Neural cell (in vitro differentiated cells): Measurements from ENCODE around the gene LCN2. TPM values are rescaled to one million over a fixed set of nuclear protein-coding genes. Genes with fewer than 3 reads are reported as not detected.

Experiments
- H2AFZ ChIP-seq: fragments of 200-600, 300-800 bp; sonication (generic), shearing (Covaris generic); 2 replicates; pipeline ENCODE4 v1.6.0; 2014; ENCODE audit warnings: low read depth, mild to moderate bottlenecking, antibody characterized with exemption, low read length, moderate library complexity
- H3F3A ChIP-seq: fragments of 200-600 bp; shearing (Covaris generic); 2 replicates; pipeline ENCODE4 v1.6.1; 2016; ENCODE audit warnings: mild to moderate bottlenecking, moderate library complexity, mixed read lengths, antibody characterized with exemption, low read length; ENCODE audit not compliant: insufficient read depth, poor library complexity, severe bottlenecking
- H3K27ac ChIP-seq: fragments of 200-600, 300-800 bp; sonication (generic), shearing (Covaris generic); 2 replicates; pipeline ENCODE4 v1.5.1; 2014; ENCODE audit warnings: mild to moderate bottlenecking, low read length, moderate library complexity
- H3K27me3 ChIP-seq: fragments of 300-800, 200-600 bp; sonication (generic), shearing (Covaris generic); 2 replicates; pipeline ENCODE4 v1.6.0; 2014; ENCODE audit warnings: mild to moderate bottlenecking, low read depth, low read length, moderate library complexity; ENCODE audit not compliant: insufficient read depth
- H3K36me3 ChIP-seq: fragments of 300-800, 200-600 bp; sonication (generic), shearing (Covaris generic); 2 replicates; pipeline ENCODE4 v1.5.1; 2014; ENCODE audit warnings: mild to moderate bottlenecking, antibody characterized with exemption, low read length, moderate library complexity; ENCODE audit not compliant: insufficient read depth
- H3K4me2 ChIP-seq: fragments of 300-800, 200-600 bp; sonication (generic), shearing (Covaris generic); 2 replicates; pipeline ENCODE4 v1.6.0; 2014; ENCODE audit warnings: mild to moderate bottlenecking, low read length
- H3K4me3 ChIP-seq: fragments of 300-800, 200-600 bp; sonication (generic), shearing (Covaris generic); 2 replicates; pipeline ENCODE4 v1.5.1; 2014; ENCODE audit warnings: mild to moderate bottlenecking, low read length, moderate library complexity
- H3K79me2 ChIP-seq: fragments of 200-600 bp; shearing (Covaris generic); replicated peaks from 2 replicates; pipeline ENCODE4 v1.6.0; 2014; ENCODE audit warnings: mild to moderate bottlenecking, low read length, moderate library complexity; ENCODE audit not compliant: insufficient read depth
- H3K9ac ChIP-seq: fragments of 300-800, 200-600 bp; sonication (generic), shearing (Covaris generic); 2 replicates; pipeline ENCODE4 v1.6.1; 2016; ENCODE audit warnings: mild to moderate bottlenecking, low read length, mixed read lengths
- H3K9me2 ChIP-seq: fragments of 200-600 bp; shearing (Covaris generic); 2 replicates; pipeline ENCODE4 v1.6.1; 2016; ENCODE audit warnings: mild to moderate bottlenecking, low read length, mixed read lengths; ENCODE audit not compliant: insufficient read depth
- H3K9me3 ChIP-seq: fragments of 200-600, 300-800 bp; sonication (generic), shearing (Covaris generic); 2 replicates; pipeline ENCODE4 v1.6.1; 2016; ENCODE audit warnings: mild to moderate bottlenecking, mixed run types, low read length, moderate library complexity, mixed read lengths
- H4K20me1 ChIP-seq: fragments of 200-600 bp; shearing (Covaris generic); 2 replicates; pipeline ENCODE4 v1.6.1; 2016; ENCODE audit warnings: mild to moderate bottlenecking, mixed run types; ENCODE audit not compliant: insufficient read depth
- EP300 ChIP-seq: fragments of 450-650 bp; conservative IDR thresholded peaks from 2 replicates; pipeline ENCODE4 v1.6.1; 2014; ENCODE audit warnings: antibody characterized with exemption, mild to moderate bottlenecking, moderate library complexity; ENCODE audit not compliant: poor library complexity, severe bottlenecking
- EZH2 ChIP-seq: fragments of 200-600, 300-800 bp; shearing (Covaris generic), sonication (generic); IDR thresholded peaks from 2 replicates; pipeline ENCODE4 v1.6.1; 2014; ENCODE audit warnings: antibody characterized with exemption, low read length, borderline replicate concordance, mild to moderate bottlenecking; ENCODE audit not compliant: insufficient read depth, poor library complexity, severe bottlenecking
- MXI1 ChIP-seq: fragments of 450-650 bp; conservative IDR thresholded peaks from 2 replicates; pipeline ENCODE4 v1.6.1; 2014; ENCODE audit warnings: antibody characterized with exemption, mild to moderate bottlenecking; ENCODE audit not compliant: poor library complexity, severe bottlenecking
- POLR2AphosphoS5 ChIP-seq: IDR thresholded peaks from 2 replicates; pipeline ENCODE4 v1.6.1; 2012
- RAD21 ChIP-seq: fragments of 450-650 bp; conservative IDR thresholded peaks from 2 replicates; pipeline ENCODE4 v1.6.1; 2014; ENCODE audit warnings: antibody characterized with exemption, mild to moderate bottlenecking, moderate library complexity
- SMC3 ChIP-seq: fragments of 450-650 bp; conservative IDR thresholded peaks from 2 replicates; pipeline ENCODE4 v1.6.1; 2014; ENCODE audit warnings: antibody characterized with exemption, mild to moderate bottlenecking, moderate library complexity; ENCODE audit not compliant: poor library complexity
- TAF1 ChIP-seq: IDR thresholded peaks from 2 replicates; pipeline ENCODE4 v1.6.1; 2012; ENCODE audit warnings: low read depth
- polyA plus RNA-seq: library from polyadenylated mRNA; depleted of rRNA; stranded (reverse); fragments of >200 nt; gene quantifications from 2 replicates; pipeline ENCODE4 v1.2.3, GENCODE V29; 2014
- TF ChIP-seq, protein P1 (sequence below): IDR thresholded peaks from 2 replicates; pipeline ENCODE4 v1.6.1; 2012; ENCODE audit warnings: borderline replicate concordance
- TF ChIP-seq, protein P2 (sequence below): fragments of 450-650 bp; IDR thresholded peaks from 2 replicates; pipeline ENCODE4 v1.5.1; 2014; ENCODE audit warnings: antibody characterized with exemption, mild to moderate bottlenecking, moderate library complexity; ENCODE audit not compliant: poor library complexity, severe bottlenecking

LCN2 gene
- polyA plus RNA-seq, 1 donor from 2014 or later = not detected

DNA sequence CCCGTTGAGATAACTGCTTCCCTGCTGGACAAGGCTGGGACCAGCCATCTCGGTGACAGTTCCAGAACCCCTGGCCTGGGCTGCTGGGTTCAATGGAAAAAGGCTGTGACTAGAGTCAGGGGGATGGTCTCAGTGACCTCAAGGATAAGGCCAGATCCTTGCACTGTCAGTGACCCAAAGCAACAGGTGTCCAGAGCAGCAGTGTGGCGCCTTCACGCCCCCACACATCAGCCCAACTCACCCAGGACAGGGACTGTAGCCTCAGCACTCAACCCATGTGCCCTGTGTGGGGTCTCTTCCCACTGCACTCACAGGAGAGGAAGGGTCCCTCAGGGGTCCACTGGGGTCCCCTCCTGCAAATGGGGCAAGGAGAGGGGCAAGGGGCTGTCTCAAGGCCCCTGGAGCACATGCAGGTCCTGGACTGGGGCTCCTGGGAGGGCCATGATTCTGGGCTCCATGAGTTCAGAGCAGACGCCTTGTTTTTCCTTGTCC, 698 bp upstream of the LCN2 start:
- Histone ChIP-seq H3K36me3 (no peaks in the 10 kb centered on the region), H4K20me1 (no peaks in the 10 kb centered on the region), H3K27me3 (no peaks in the 10 kb centered on the region), H3K4me2 (no peak overlapping the region), H3K9me3 (no peaks in the 10 kb centered on the region), H3K4me3 (no peak overlapping the region), H3K79me2 (no peaks in the 10 kb centered on the region), H3K9me2 (no peaks in the 10 kb centered on the region), H3F3A (no peaks in the 10 kb centered on the region), H3K9ac (no peak overlapping the region), H3K27ac (no peak overlapping the region), H2AFZ (no peak overlapping the region)
- TF ChIP-seq, protein P1, sequence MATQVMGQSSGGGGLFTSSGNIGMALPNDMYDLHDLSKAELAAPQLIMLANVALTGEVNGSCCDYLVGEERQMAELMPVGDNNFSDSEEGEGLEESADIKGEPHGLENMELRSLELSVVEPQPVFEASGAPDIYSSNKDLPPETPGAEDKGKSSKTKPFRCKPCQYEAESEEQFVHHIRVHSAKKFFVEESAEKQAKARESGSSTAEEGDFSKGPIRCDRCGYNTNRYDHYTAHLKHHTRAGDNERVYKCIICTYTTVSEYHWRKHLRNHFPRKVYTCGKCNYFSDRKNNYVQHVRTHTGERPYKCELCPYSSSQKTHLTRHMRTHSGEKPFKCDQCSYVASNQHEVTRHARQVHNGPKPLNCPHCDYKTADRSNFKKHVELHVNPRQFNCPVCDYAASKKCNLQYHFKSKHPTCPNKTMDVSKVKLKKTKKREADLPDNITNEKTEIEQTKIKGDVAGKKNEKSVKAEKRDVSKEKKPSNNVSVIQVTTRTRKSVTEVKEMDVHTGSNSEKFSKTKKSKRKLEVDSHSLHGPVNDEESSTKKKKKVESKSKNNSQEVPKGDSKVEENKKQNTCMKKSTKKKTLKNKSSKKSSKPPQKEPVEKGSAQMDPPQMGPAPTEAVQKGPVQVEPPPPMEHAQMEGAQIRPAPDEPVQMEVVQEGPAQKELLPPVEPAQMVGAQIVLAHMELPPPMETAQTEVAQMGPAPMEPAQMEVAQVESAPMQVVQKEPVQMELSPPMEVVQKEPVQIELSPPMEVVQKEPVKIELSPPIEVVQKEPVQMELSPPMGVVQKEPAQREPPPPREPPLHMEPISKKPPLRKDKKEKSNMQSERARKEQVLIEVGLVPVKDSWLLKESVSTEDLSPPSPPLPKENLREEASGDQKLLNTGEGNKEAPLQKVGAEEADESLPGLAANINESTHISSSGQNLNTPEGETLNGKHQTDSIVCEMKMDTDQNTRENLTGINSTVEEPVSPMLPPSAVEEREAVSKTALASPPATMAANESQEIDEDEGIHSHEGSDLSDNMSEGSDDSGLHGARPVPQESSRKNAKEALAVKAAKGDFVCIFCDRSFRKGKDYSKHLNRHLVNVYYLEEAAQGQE = no peak
- TF ChIP-seq POLR2AphosphoS5 = no peak
- no peak for TF ChIP-seq MXI1

DNA sequence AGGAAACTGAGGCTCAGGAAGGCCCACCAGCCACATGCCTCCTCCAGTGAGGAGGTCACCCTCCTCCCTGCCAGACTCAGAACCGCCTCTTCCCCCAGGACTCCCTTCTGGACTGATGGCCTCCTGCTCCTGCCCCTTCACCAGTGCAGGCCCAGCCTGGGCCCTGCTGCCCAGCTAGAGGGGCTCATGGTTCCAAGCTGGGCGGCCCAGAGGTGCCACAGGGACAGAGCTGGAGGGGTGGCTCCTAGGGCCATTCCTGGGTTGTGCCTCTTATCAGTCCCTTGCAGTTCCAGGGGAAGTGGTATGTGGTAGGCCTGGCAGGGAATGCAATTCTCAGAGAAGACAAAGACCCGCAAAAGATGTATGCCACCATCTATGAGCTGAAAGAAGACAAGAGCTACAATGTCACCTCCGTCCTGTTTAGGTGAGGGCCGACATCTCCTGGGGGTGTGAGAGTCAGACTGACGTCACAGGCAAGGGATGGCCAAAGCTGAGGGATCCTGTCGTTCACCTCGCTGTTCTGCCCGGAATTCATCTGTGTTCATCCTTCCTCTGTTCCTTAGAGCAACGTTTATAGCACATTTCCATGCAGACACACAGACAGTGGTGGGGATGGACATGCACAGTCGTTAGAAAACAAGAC, 819 bp downstream of the LCN2 start:
- H3K9me3 ChIP-seq = no peaks in the 10 kb centered on the region
- H3K4me3 ChIP-seq = no peak overlapping the region
- no peaks in the 10 kb centered on the region for H3F3A ChIP-seq
- no peaks in the 10 kb centered on the region for H4K20me1 ChIP-seq
- TF ChIP-seq, protein P1 = no peak
- TF ChIP-seq SMC3 = no peak
- TF ChIP-seq POLR2AphosphoS5 = no peak
- TF ChIP-seq EP300 = no peak
- no peak for TF ChIP-seq RAD21
- TF ChIP-seq TAF1 = no peak
- TF ChIP-seq, protein P2, sequence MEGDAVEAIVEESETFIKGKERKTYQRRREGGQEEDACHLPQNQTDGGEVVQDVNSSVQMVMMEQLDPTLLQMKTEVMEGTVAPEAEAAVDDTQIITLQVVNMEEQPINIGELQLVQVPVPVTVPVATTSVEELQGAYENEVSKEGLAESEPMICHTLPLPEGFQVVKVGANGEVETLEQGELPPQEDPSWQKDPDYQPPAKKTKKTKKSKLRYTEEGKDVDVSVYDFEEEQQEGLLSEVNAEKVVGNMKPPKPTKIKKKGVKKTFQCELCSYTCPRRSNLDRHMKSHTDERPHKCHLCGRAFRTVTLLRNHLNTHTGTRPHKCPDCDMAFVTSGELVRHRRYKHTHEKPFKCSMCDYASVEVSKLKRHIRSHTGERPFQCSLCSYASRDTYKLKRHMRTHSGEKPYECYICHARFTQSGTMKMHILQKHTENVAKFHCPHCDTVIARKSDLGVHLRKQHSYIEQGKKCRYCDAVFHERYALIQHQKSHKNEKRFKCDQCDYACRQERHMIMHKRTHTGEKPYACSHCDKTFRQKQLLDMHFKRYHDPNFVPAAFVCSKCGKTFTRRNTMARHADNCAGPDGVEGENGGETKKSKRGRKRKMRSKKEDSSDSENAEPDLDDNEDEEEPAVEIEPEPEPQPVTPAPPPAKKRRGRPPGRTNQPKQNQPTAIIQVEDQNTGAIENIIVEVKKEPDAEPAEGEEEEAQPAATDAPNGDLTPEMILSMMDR = no peak
- no peak for TF ChIP-seq EZH2
- no peak for TF ChIP-seq MXI1
- H3K9ac ChIP-seq = no peak overlapping the region
- no peaks in the 10 kb centered on the region for H3K9me2 ChIP-seq
- H2AFZ ChIP-seq = no peak overlapping the region
- H3K27ac ChIP-seq = no peak overlapping the region
- H3K4me2 ChIP-seq = no peak overlapping the region
- H3K79me2 ChIP-seq = no peaks in the 10 kb centered on the region
- H3K27me3 ChIP-seq = no peaks in the 10 kb centered on the region
- H3K36me3 ChIP-seq = no peaks in the 10 kb centered on the region
